ENCODE data around the gene BACH2. TPM values are rescaled to one million over a fixed set of nuclear protein-coding genes. Genes with fewer than 3 reads are reported as not detected.
"Not testable (repeated sequence)": the region's sequence is repeated elsewhere in the genome, so short reads cannot be mapped to it uniquely, and the experiment has no call there.

BACH2 gene
- total RNA-seq, 4 donors from 2014 or later: 4.2 to 9.8 (median 5.8) TPM

GRCh38 chr6:90214966-90215365, 81.7 kb downstream of the BACH2 start:
- no peaks in the 10 kb centered on the region for H3K9me3 ChIP-seq
- TF ChIP-seq EP300 (IDR thresholded peaks at IDR 0.05) (no peak), CTCF (IDR thresholded peaks at IDR 0.05) (no peak), POLR2A (IDR thresholded peaks at IDR 0.05; ENCODE audit: low read depth) (no peak)
- intact Hi-C loops (cut with DNase I): loop anchor here (5.0 kb wide), 2 partner anchors 72 to 118 kb away; no protein-coding TSS in a partner anchor
- no peaks in the 10 kb centered on the region for H3K27me3 ChIP-seq
- WGBS: 100% methylated on average over 1 of the region's 1 CpG
- H3K36me3 ChIP-seq: no peaks in the 10 kb centered on the region
- DNase-seq (ENCODE audit: extremely low spot score): no peak
- H3K4me3 ChIP-seq: no peak overlapping the region
- H3K27ac ChIP-seq (replicated peaks in 1 of 4): no peak overlapping the region
- H3K4me1 ChIP-seq: peaks cover 35 to 49% (median 39%) of the 10 kb centered on the region in 4 donors

- DNase-seq (ENCODE audit: extremely low spot score): no peak
- 92% methylated on average over 2 of the region's 2 CpGs for WGBS
- Histone ChIP-seq H3K27ac (replicated peaks in 1 of 4) (no peak overlapping the region), H3K4me1 (peaks cover 32 to 49% (median 37%) of the 10 kb centered on the region in 4 donors), H3K36me3 (no peaks in the 10 kb centered on the region), H3K9me3 (no peaks in the 10 kb centered on the region), H3K27me3 (no peaks in the 10 kb centered on the region), H3K4me3 (no peak overlapping the region)
- intact Hi-C loops (cut with DNase I): no loop called here
- no peak for TF ChIP-seq CTCF (IDR thresholded peaks at IDR 0.05)
- TF ChIP-seq POLR2A (IDR thresholded peaks at IDR 0.05; ENCODE audit: low read depth): no peak
- no peak for TF ChIP-seq EP300 (IDR thresholded peaks at IDR 0.05)
Measured at GRCh38 chr6:90214461-90214860, 82.2 kb downstream of the BACH2 start.

GRCh38 chr6:90212274-90212673, 84.4 kb downstream of the BACH2 start:
- Histone ChIP-seq H3K27ac (replicated peaks in 1 of 4) (no peak overlapping the region), H3K9me3 (no peaks in the 10 kb centered on the region), H3K4me1 (peaks cover 15 to 30% (median 17%) of the 10 kb centered on the region in 4 donors), H3K36me3 (no peaks in the 10 kb centered on the region), H3K27me3 (no peaks in the 10 kb centered on the region), H3K4me3 (no peak overlapping the region)
- TF ChIP-seq POLR2AphosphoS5 (IDR thresholded peaks at IDR 0.05) (no peak), POLR2A (IDR thresholded peaks at IDR 0.05; ENCODE audit: low read depth) (no peak), CTCF (IDR thresholded peaks at IDR 0.05) (no peak), EP300 (IDR thresholded peaks at IDR 0.05) (no peak)
- intact Hi-C loops (cut with DNase I): no loop called here
- WGBS: 80% methylated on average over 3 of the region's 3 CpGs
- DNase-seq (ENCODE audit: extremely low spot score): no peak

DNA sequence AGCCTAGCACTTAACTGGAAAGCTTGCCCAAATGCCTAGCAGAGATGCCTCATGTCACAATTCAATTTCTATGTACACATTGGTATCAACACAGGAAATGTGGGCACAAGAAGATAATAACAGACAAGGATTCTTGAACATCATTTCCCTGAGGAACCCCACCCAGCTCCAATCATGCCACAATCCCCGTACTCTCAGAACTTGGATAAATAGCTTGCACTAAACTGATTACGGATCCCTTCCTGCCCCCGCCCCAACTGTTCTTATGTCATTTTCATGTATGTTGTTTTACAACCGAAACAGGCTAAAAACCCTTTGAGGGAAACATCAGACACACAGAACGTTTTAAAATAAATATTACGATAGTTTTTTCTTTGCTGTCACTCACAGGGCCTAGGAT, 87.1 kb downstream of the BACH2 start:
- no peak for DNase-seq (ENCODE audit: extremely low spot score)
- Histone ChIP-seq H3K4me3 (no peak overlapping the region), H3K9me3 (no peaks in the 10 kb centered on the region), H3K4me1 (peaks cover 7 to 15% (median 13%) of the 10 kb centered on the region in 4 donors), H3K36me3 (no peaks in the 10 kb centered on the region), H3K27me3 (no peaks in the 10 kb centered on the region), H3K27ac (replicated peaks in 1 of 4) (no peak overlapping the region)
- 77% methylated on average over 6 of the region's 6 CpGs for WGBS
- TF ChIP-seq CTCF (IDR thresholded peaks at IDR 0.05) (no peak), POLR2A (IDR thresholded peaks at IDR 0.05; ENCODE audit: low read depth) (no peak), POLR2AphosphoS5 (IDR thresholded peaks at IDR 0.05) (no peak), EP300 (IDR thresholded peaks at IDR 0.05) (no peak)
- intact Hi-C loops (cut with DNase I): no loop called here

DNA sequence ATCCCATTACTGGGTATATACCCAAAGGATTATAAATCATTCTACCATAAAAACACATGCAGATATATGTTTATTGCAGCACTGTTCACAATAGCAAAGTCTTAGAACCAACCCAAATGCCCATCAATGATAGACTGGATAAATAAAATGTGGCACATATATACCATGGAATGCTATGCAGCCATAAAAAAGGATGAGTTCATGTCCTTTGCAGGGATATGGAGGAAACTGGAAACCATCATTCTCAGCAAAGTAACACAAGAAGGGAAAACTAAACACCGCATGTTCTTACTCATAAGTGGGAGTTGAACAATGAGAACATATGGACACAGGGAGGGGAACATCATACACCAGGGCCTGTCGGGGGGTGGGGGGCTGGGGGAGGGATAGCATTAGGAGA, 88.0 kb downstream of the BACH2 start:
- H3K27me3 ChIP-seq; H3K36me3 ChIP-seq; H3K9me3 ChIP-seq; DNase-seq (ENCODE audit: extremely low spot score); H3K4me3 ChIP-seq; H3K27ac ChIP-seq (replicated peaks in 1 of 4); intact Hi-C loops (cut with DNase I): not testable (repeated sequence)
- 91% methylated on average over 2 of the region's 2 CpGs for WGBS
- peaks cover 7 to 15% (median 13%) of the 10 kb centered on the region in 4 donors for H3K4me1 ChIP-seq
